Pancreas (tissue), 10 donors: ENCODE results near the gene GALC. TPM values are rescaled to one million over a fixed set of nuclear protein-coding genes. Genes with fewer than 3 reads are reported as not detected.

Experiments used
- ATAC-seq, 4 donors: fragments of 200-7000 bp; cut with Tn5 transposase; one replicate each; pipeline versions ENCODE4 v1.8.0 to v1.9.1; 2020; ENCODE audit warnings: mild to moderate bottlenecking in 4 of 4, moderate library complexity in 4 of 4
- DNase-seq, 6 donors: peaks; one replicate each; pipeline ENCODE4 v3.0.0-alpha.2; 2020
- FAIRE-seq: peaks from 2 replicates; lab custom pipeline; 2012; peaks lifted over from hg19 to GRCh38; lab: Jason Lieb, UNC
- H3K27ac ChIP-seq, 4 donors: fragments of 200-600 bp; sonication (generic); 1 replicate in 3 of 4; 2 replicates in 1 of 4; pipeline versions ENCODE4 v1.5.0 to v1.8.0; 2020
- H3K27me3 ChIP-seq, 4 donors: fragments of 200-600 bp; one replicate each; pipeline ENCODE4 v1.8.0; 2021
- H3K36me3 ChIP-seq, 3 donors: fragments of 200-600 bp; sonication (generic) in 1 of 3; one replicate each; pipeline versions ENCODE4 v1.5.0 to v1.8.0; 2020 to 2021
- H3K4me1 ChIP-seq, 3 donors: fragments of 200-600 bp; one replicate each; pipeline ENCODE4 v1.8.0; 2021
- H3K4me3 ChIP-seq, 4 donors: fragments of 200-600 bp; sonication (generic) in 2 of 4; one replicate each; pipeline versions ENCODE4 v1.5.0 to v1.8.0; 2020 to 2021
- H3K9me3 ChIP-seq, 4 donors: fragments of 200-600 bp; one replicate each; pipeline ENCODE4 v1.8.0; 2021
- CTCF ChIP-seq, 4 donors: fragments of 200-600 bp; sonication (generic) in 3 of 4; IDR thresholded peaks; one replicate each; pipeline versions ENCODE4 v1.5.0 to v1.8.0; 2021; ENCODE audit warnings: antibody characterized with exemption in 4 of 4
- WGBS, 2 donors: extraction: QIAGEN DNeasy Blood & Tissue Kit; methylation state at CpG; one replicate each; pipeline ENCODE4 v1.1.7; 2013; 5-methylcytosine and 5-hydroxymethylcytosine counted together
- intact Hi-C, 3 donors: fragments of 100-400 bp; cut with DNase I; formaldehyde crosslinking; loops; one replicate each; pipeline versions ENCODE4 v1.11.1 to v1.14.2; 2022
- polyA plus RNA-seq, 2 donors: library from polyadenylated mRNA; stranded (reverse); fragments of 200-250 nt; gene quantifications; one replicate each; pipeline ENCODE4 v1.2.3, GENCODE V29; 2013
- total RNA-seq, 6 donors: library from RNA; stranded (reverse); fragmentation: NEBNext Ultra II Directional in 4 of 6; extraction: Animal tissue kit (Norgen Biotek cat#: 25700) in 4 of 6; gene quantifications; one replicate each; pipeline versions ENCODE4 v1.2.1 to v1.2.4, GENCODE V29; 2021 to 2023
- donor health status: healthy with polysubstance abuse.
- donor health status: DM: no; HTN: no; CAD: no; lungs with moderate emphysema.
- donor health status: DM: no; HTN: no; CAD: no.
- donor health status: control.
- donor health status: control.
- donor health status: Bipolar disorder and iron deficiency.
- donor health status: DM: yes; HTN: yes; CAD: no.
- donor health status: DM: no; HTN: no; CAD: no.
- donor health status: DM: no; HTN: no; CAD: no.
- donor health status: DM: yes; HTN: yes; CAD: no.

Gene GALC
- total and polyA plus RNA-seq, 8 donors: 5.3 to 17.6 (median 9.9) TPM

GRCh38 chr14:87935886-87936285 lies 57.1 kb downstream of the GALC start:
- no peak overlapping the region for H3K27ac ChIP-seq
- 13 to 26% methylated on average over 1 of the region's 1 CpG for WGBS, 2 donors
- H3K4me1 ChIP-seq: no peaks in the 10 kb centered on the region
- DNase-seq (peak in 2 of 6 donors; percentile 5 to 8), FAIRE-seq (no peak), ATAC-seq (peak; percentile 38 to 78 (median 48))
- intact Hi-C loops: no loop called here
- H3K36me3 ChIP-seq: no peaks in the 10 kb centered on the region
- H3K9me3 ChIP-seq: no peaks in the 10 kb centered on the region
- no peak overlapping the region for H3K4me3 ChIP-seq
- no peak for TF ChIP-seq CTCF (IDR thresholded peaks at IDR 0.05)
- no peaks in the 10 kb centered on the region for H3K27me3 ChIP-seq

- ATAC-seq (no peak), DNase-seq (no peak), FAIRE-seq (no peak)
- Histone ChIP-seq H3K27me3 (no peaks in the 10 kb centered on the region), H3K9me3 (no peaks in the 10 kb centered on the region), H3K36me3 (no peaks in the 10 kb centered on the region), H3K4me1 (no peaks in the 10 kb centered on the region), H3K27ac (no peak overlapping the region), H3K4me3 (no peak overlapping the region)
- no peak for TF ChIP-seq CTCF (IDR thresholded peaks at IDR 0.05)
- WGBS, 2 donors: 37 to 48% methylated on average over 5 of the region's 5 CpGs
- intact Hi-C loops: no loop called here
Observed at GRCh38 chr14:87935081-87935828, 57.7 kb downstream of the GALC start.

- no peak for TF ChIP-seq CTCF (IDR thresholded peaks at IDR 0.05)
- H3K27me3 ChIP-seq: no peaks in the 10 kb centered on the region
- H3K27ac ChIP-seq: no peak overlapping the region
- H3K4me1 ChIP-seq: no peaks in the 10 kb centered on the region
- intact Hi-C loops: no loop called here
- FAIRE-seq (no peak), DNase-seq (no peak), ATAC-seq (no peak)
- H3K4me3 ChIP-seq: no peak overlapping the region
- WGBS, 2 donors: 86 to 90% methylated on average over 3 of the region's 3 CpGs
- H3K36me3 ChIP-seq: no peaks in the 10 kb centered on the region
- no peaks in the 10 kb centered on the region for H3K9me3 ChIP-seq
Observed at GRCh38 chr14:87934185-87934584, 58.8 kb downstream of the GALC start.

GRCh38 chr14:87916886-87917275 lies 76.1 kb downstream of the GALC start:
- FAIRE-seq: no peak
- no peaks in the 10 kb centered on the region for H3K9me3 ChIP-seq
- no peak overlapping the region for H3K27ac ChIP-seq
- DNase-seq: no peak
- whole genome bisulfite sequencing, 2 donors: 84 to 93% methylated on average over 6 of the region's 6 CpGs
- H3K36me3 ChIP-seq: no peaks in the 10 kb centered on the region
- no peak for ATAC-seq
- no peak for TF ChIP-seq CTCF (IDR thresholded peaks at IDR 0.05)
- no peak overlapping the region for H3K4me3 ChIP-seq
- no peaks in the 10 kb centered on the region for H3K4me1 ChIP-seq
- intact Hi-C loops: no loop called here
- H3K27me3 ChIP-seq: no peaks in the 10 kb centered on the region
